K562 (cell line): ENCODE data around the gene GRPR. TPM values are rescaled to one million over a fixed set of nuclear protein-coding genes. Genes with fewer than 3 reads are reported as not detected.

Experiments
- ATAC-seq: fragments of 200-7000 bp; cut with Tn5 transposase; 3 replicates; pipeline ENCODE4 v1.9.1; 2020; ENCODE audit warnings: moderate library complexity
- BruUV-seq: library from RNA; stranded (reverse); fragments of 400-500 nt; replicated peaks from 2 replicates; lab custom pipeline; 2021; lab: Mats Ljungman, UMichigan
- CTCF ChIA-PET: fragments of 300-600 bp; formaldehyde crosslinking; extraction: SDS; loops from one replicate; lab custom pipeline; 2021; ENCODE audit warnings: low intra/inter-chr PET ratio; lab: Yijun Ruan, JAX
- POLR2A ChIA-PET: fragments of 300-600, 350-650 bp; sonication (Branson Sonifier 250); formaldehyde crosslinking; extraction: SDS; loops from one replicate; lab custom pipeline; 2021; ENCODE audit warnings: antibody characterized with exemption, inconsistent platforms; lab: Yijun Ruan, JAX
- DNase-seq, 4 experiments: peaks; one replicate each; pipeline versions ENCODE4 v3.0.0 to v3.0.0-alpha.2; 2011 to 2018; ENCODE audit warnings: low spot score in 3 of 4, mixed read lengths in 3 of 4; ENCODE audit errors: extremely low read depth in 1 of 4
- FAIRE-seq: peaks from 2 replicates; lab custom pipeline; 2011; peaks lifted over from hg19 to GRCh38; lab: Jason Lieb, UNC
- H2AFZ ChIP-seq: 2 replicates; pipeline ENCODE4 v1.6.0; 2011; ENCODE audit warnings: low read depth, low read length, control low read depth, inconsistent platforms
- H3K27ac ChIP-seq: fragments of 200-600 bp; 3 replicates; pipeline ENCODE4 v1.8.0; 2011; ENCODE audit warnings: low read depth, mild to moderate bottlenecking, control low read depth, inconsistent platforms, low read length, moderate library complexity, mixed read lengths; ENCODE audit errors: extremely low read depth
- H3K27me3 ChIP-seq, 2 experiments: fragments of 300-600 bp in 1 of 2; 2 replicates in 1 of 2; 3 replicates in 1 of 2; pipeline versions ENCODE4 v1.6.0 to v1.8.0; 2011; ENCODE audit warnings: inconsistent platforms in 2 of 2, low read length in 2 of 2, mild to moderate bottlenecking in 1 of 2, mixed read lengths in 1 of 2, moderate library complexity in 1 of 2; ENCODE audit not compliant: control insufficient read depth in 2 of 2, insufficient read depth in 2 of 2
- H3K36me3 ChIP-seq: fragments of 300-600 bp; 3 replicates; pipeline ENCODE4 v1.8.0; 2011; ENCODE audit warnings: mild to moderate bottlenecking, low read length, inconsistent platforms; ENCODE audit not compliant: control insufficient read depth, insufficient read depth
- H3K4me1 ChIP-seq, 2 experiments: fragments of 200-600 bp in 1 of 2; replicated peaks in 1 of 2; 2 replicates in 1 of 2; 3 replicates in 1 of 2; pipeline versions ENCODE4 v1.5.1 to v1.8.0; 2011; ENCODE audit warnings: inconsistent platforms in 2 of 2, low read length in 2 of 2, mild to moderate bottlenecking in 1 of 2, mixed read lengths in 1 of 2, moderate library complexity in 1 of 2; ENCODE audit not compliant: control insufficient read depth in 2 of 2, insufficient read depth in 2 of 2
- H3K4me2 ChIP-seq: 2 replicates; pipeline ENCODE4 v1.6.1; 2011; ENCODE audit warnings: low read length, control low read depth, inconsistent platforms, mixed read lengths; ENCODE audit not compliant: insufficient read depth
- H3K4me3 ChIP-seq: fragments of 200-600 bp; sonication (generic), shearing (Covaris generic); 2 replicates; pipeline ENCODE4 v1.5.1; 2016; ENCODE audit warnings: control low read depth, inconsistent platforms
- H3K79me2 ChIP-seq: fragments of 200-600 bp; 3 replicates; pipeline ENCODE4 v1.8.0; 2011; ENCODE audit warnings: low read length, inconsistent platforms; ENCODE audit not compliant: control insufficient read depth, insufficient read depth
- H3K9ac ChIP-seq, 2 experiments: 2 replicates each; pipeline versions ENCODE4 v1.6.0 to v1.6.1; 2011; ENCODE audit warnings: low read depth in 2 of 2, low read length in 2 of 2, control low read depth in 1 of 2, inconsistent platforms in 1 of 2, mild to moderate bottlenecking in 1 of 2, mixed read lengths in 1 of 2; ENCODE audit not compliant: insufficient read depth in 1 of 2
- H3K9me1 ChIP-seq: one replicate; pipeline ENCODE4 v1.6.0; 2011; ENCODE audit warnings: inconsistent platforms, mild to moderate bottlenecking, low read length, moderate library complexity; ENCODE audit not compliant: control insufficient read depth, insufficient read depth
- H3K9me3 ChIP-seq: replicated peaks from 2 replicates; pipeline ENCODE4 v1.5.1; 2011; ENCODE audit warnings: low read depth, low read length, inconsistent platforms; ENCODE audit not compliant: control insufficient read depth, insufficient read depth
- H4K20me1 ChIP-seq: replicated peaks from 2 replicates; pipeline ENCODE4 v1.6.1; 2011; ENCODE audit warnings: low read length, inconsistent platforms, mixed read lengths; ENCODE audit not compliant: control insufficient read depth, insufficient read depth
- C11orf30 ChIP-seq: fragments of 450-650 bp; IDR thresholded peaks from 2 replicates; pipeline ENCODE4 v1.6.1; 2016; ENCODE audit warnings: low read depth, mild to moderate bottlenecking
- CBFA2T2 ChIP-seq: fragments of 450-650 bp; conservative IDR thresholded peaks from 2 replicates; pipeline ENCODE4 v1.6.1; 2017; ENCODE audit warnings: mild to moderate bottlenecking
- CUX1 ChIP-seq: fragments of 200-800 bp; sonication (Bioruptor generic); IDR thresholded peaks from 2 replicates; pipeline ENCODE4 v1.6.1; 2016; ENCODE audit warnings: missing genetic modification characterization, missing compliant biosample characterization
- E2F1 ChIP-seq: sonication (generic); formaldehyde crosslinking; IDR thresholded peaks from 2 replicates; pipeline ENCODE4 v1.8.1; 2023; ENCODE audit warnings: mild to moderate bottlenecking, missing genetic modification reagents, moderate library complexity
- POLR2G ChIP-seq: fragments of 200-400 bp; formaldehyde crosslinking; IDR thresholded peaks from 2 replicates; pipeline ENCODE4 v1.6.1; 2017; ENCODE audit warnings: low read depth, mild to moderate bottlenecking, antibody characterized with exemption, low read length, moderate library complexity
- POU5F1 ChIP-seq: fragments of 150-350 bp; IDR thresholded peaks from 2 replicates; pipeline ENCODE4 v1.6.1; 2014; ENCODE audit warnings: borderline replicate concordance, low read length, low read depth, mild to moderate bottlenecking; ENCODE audit not compliant: partially characterized antibody
- RAD21 ChIP-seq, 2 experiments: fragments of 250-450 bp in 1 of 2; fragments of 450-650 bp in 1 of 2; sonication (Bioruptor Pico) in 1 of 2; formaldehyde crosslinking in 1 of 2; IDR thresholded peaks in 1 of 2; conservative IDR thresholded peaks in 1 of 2; 2 replicates each; pipeline versions ENCODE4 v1.4.0 to v1.8.0; 2020 to 2022; ENCODE audit warnings: mild to moderate bottlenecking in 2 of 2, moderate library complexity in 1 of 2
- RBBP5 ChIP-seq: fragments of 200-600 bp; sonication (generic); IDR thresholded peaks from 2 replicates; pipeline ENCODE4 v1.6.1; 2012; ENCODE audit warnings: borderline replicate concordance, mild to moderate bottlenecking, low read length, control low read depth, inconsistent platforms; ENCODE audit not compliant: insufficient read depth, poor library complexity, severe bottlenecking
- SMARCA4 ChIP-seq: fragments of 450-650 bp; IDR thresholded peaks from 2 replicates; pipeline ENCODE4 v1.6.1; 2016
- ZNF316 ChIP-seq: fragments of 450-650 bp; IDR thresholded peaks from 2 replicates; pipeline ENCODE4 v1.6.1; 2016
- WGBS: fragments of 100-300 bp; shearing (Covaris generic); methylation state at CpG from one replicate; pipeline ENCODE4 v1.1.6; 2016; ENCODE audit warnings: low coverage, mixed read lengths; ENCODE audit not compliant: insufficient coverage; ENCODE audit errors: missing lambda C conversion rate; 5-methylcytosine and 5-hydroxymethylcytosine counted together
- in situ Hi-C: fragments of 300-500 bp; cut with MboI; formaldehyde crosslinking; loops from 4 replicates; pipeline ENCODE4 v1.15.0; 2018; ENCODE audit warnings: inconsistent platforms, mixed read lengths
- intact Hi-C: fragments of 100-400 bp; cut with micrococcal nuclease; formaldehyde crosslinking; loops from 2 replicates; pipeline ENCODE4 v1.14.2; 2022
- polyA plus RNA-seq, 8 experiments: library from polyadenylated mRNA; depleted of rRNA in 4 of 8; stranded (reverse) in 5 of 8; unstranded in 3 of 8; fragments of >200 nt; fragmentation: Nextera tagmentation in 2 of 8; fragmentation: Illumina TruSeq in 1 of 8; extraction: Ambion mirVana in 2 of 8; extraction: Trizol in 1 of 8; gene quantifications; 2 replicates each; pipeline versions ENCODE4 v1.2.1 to v1.2.3, GENCODE V29; 2011 to 2014; ENCODE audit warnings: inconsistent platforms in 1 of 8, missing spikeins in 1 of 8
- total RNA-seq, 7 experiments: library from RNA; depleted of rRNA in 6 of 7; stranded (reverse); fragments of >200 nt in 6 of 7; fragmentation: Illumina TruSeq in 2 of 7; extraction: Trizol in 2 of 7; gene quantifications; 2 replicates each; pipeline versions ENCODE4 v1.2.1 to v1.2.3, GENCODE V29; 2011 to 2021; ENCODE audit warnings: low replicate concordance in 1 of 7

Gene GRPR
- total and polyA plus RNA-seq, 9 of the 15 experiments (the other 6 are each of a cell fraction or from before 2014, with no cell fraction given) = 0.06 to 0.11 TPM; not detected in 7

- ChIA-PET POLR2A (no interaction called here), CTCF (no interaction called here)
- DNase-seq = no peak
- H3K27ac ChIP-seq = no peak overlapping the region
- no peak overlapping the region for H3K4me2 ChIP-seq
- no peaks in the 10 kb centered on the region for H3K27me3 ChIP-seq
- in situ Hi-C loops (no loop called here), intact Hi-C loops (no loop called here)
- H3K9me1 ChIP-seq = no peaks in the 10 kb centered on the region
- no peak for ATAC-seq
- no peak for FAIRE-seq
- no TSS peak for BruUV-seq
- H4K20me1 ChIP-seq = no peaks in the 10 kb centered on the region
- no peak overlapping the region for H3K4me3 ChIP-seq
- no peaks in the 10 kb centered on the region for H3K36me3 ChIP-seq
- H3K9me3 ChIP-seq = no peaks in the 10 kb centered on the region
- H2AFZ ChIP-seq = no peak overlapping the region
- H3K79me2 ChIP-seq = no peaks in the 10 kb centered on the region
- no peak overlapping the region for H3K9ac ChIP-seq
- H3K4me1 ChIP-seq = no peaks in the 10 kb centered on the region
- TF ChIP-seq ZNF316 = peak; percentile 54; the same call in 1 of the 2 replicates
- no peak for TF ChIP-seq RBBP5
- 0 out of 2 replicates have a peak, but pooled peaks have one; percentile 17 for TF ChIP-seq C11orf30
Measured at GRCh38 chrX:16145656-16146055, 22.3 kb downstream of the GRPR start.

- intact Hi-C loops (no loop called here), in situ Hi-C loops (no loop called here)
- H3K27ac ChIP-seq = no peak overlapping the region
- BruUV-seq = no TSS peak
- H3K4me1 ChIP-seq = no peaks in the 10 kb centered on the region
- ChIA-PET POLR2A (no interaction called here), CTCF (interaction anchor here (0.6 kb wide), 1 partner anchor 296 kb away, joined by 4 read pairs; no protein-coding TSS in a partner anchor)
- ATAC-seq (no peak), FAIRE-seq (no peak), DNase-seq (no peak)
- no peaks in the 10 kb centered on the region for H3K9me1 ChIP-seq
- H3K36me3 ChIP-seq = no peaks in the 10 kb centered on the region
- H3K4me3 ChIP-seq = no peak overlapping the region
- H3K27me3 ChIP-seq = no peaks in the 10 kb centered on the region
- H4K20me1 ChIP-seq = no peaks in the 10 kb centered on the region
- H2AFZ ChIP-seq = no peak overlapping the region
- 11% methylated on average over 3 of the region's 3 CpGs for WGBS
- no peak overlapping the region for H3K9ac ChIP-seq
- no peak overlapping the region for H3K4me2 ChIP-seq
- no peaks in the 10 kb centered on the region for H3K79me2 ChIP-seq
- H3K9me3 ChIP-seq = no peaks in the 10 kb centered on the region
- no peak for TF ChIP-seq CUX1 (CRISPR knock-in tag)
- no peak for TF ChIP-seq POLR2G
- no peak for TF ChIP-seq RAD21 (CRISPR knock-in tag; conservative IDR thresholded peaks at IDR 0.05 in 1 of 2, IDR thresholded peaks at IDR 0.05 in 1 of 2)
- no peak for TF ChIP-seq E2F1 (CRISPR knock-in tag)
- TF ChIP-seq SMARCA4 = no peak
- no peak for TF ChIP-seq CBFA2T2
- no peak for TF ChIP-seq POU5F1
Measured at GRCh38 chrX:16148896-16149295, 25.5 kb downstream of the GRPR start.
